GM19438 (cell line): Measurements from ENCODE around the gene NMT1.
A peak's percentile ranks its signal among the peaks of the same experiment; 100 is the strongest.

Experiments
- ATAC-seq: cut with Tn5 transposase; IDR thresholded peaks from one replicate; pipeline ENCODE4 v1.9.1; 2021; ENCODE audit warnings: low read depth; ENCODE audit not compliant: unreplicated experiment

NMT1 gene

GRCh38 chr17:45060797-45061605 is at the start of gene NMT1:
Gene NMT1 (plus strand): TSS chr17:45061317. CDS start chr17:45061330, 13 bp downstream.
- peak; percentile 86 for ATAC-seq

- no peak for ATAC-seq
Observed at GRCh38 chr17:45011767-45012166, 49.4 kb upstream of the NMT1 start.

- ATAC-seq = no peak
Observed at GRCh38 chr17:45013021-45013997, 47.8 kb upstream of the NMT1 start.

- no peak for ATAC-seq
Observed at GRCh38 chr17:45016237-45016636, 44.9 kb upstream of the NMT1 start.

- no peak for ATAC-seq
Observed at GRCh38 chr17:45016823-45017222, 44.3 kb upstream of the NMT1 start.

- no peak for ATAC-seq
Observed at GRCh38 chr17:45018514-45018847, 42.6 kb upstream of the NMT1 start.

GRCh38 chr17:45018848-45019711 is 42.0 kb upstream of the NMT1 start:
- ATAC-seq = no peak

GRCh38 chr17:45020354-45021138 is 40.6 kb upstream of the NMT1 start:
- no peak for ATAC-seq

- no peak for ATAC-seq
Observed at GRCh38 chr17:45021607-45022287, 39.4 kb upstream of the NMT1 start.

- ATAC-seq = no peak
Observed at GRCh38 chr17:45022288-45022648, 38.8 kb upstream of the NMT1 start.

GRCh38 chr17:45022655-45023339 is 38.3 kb upstream of the NMT1 start:
- ATAC-seq = no peak

- ATAC-seq = no peak
Observed at GRCh38 chr17:45029096-45029495, 32.0 kb upstream of the NMT1 start.

- no peak for ATAC-seq
Observed at GRCh38 chr17:45029758-45030423, 31.2 kb upstream of the NMT1 start.

- ATAC-seq = no peak
Observed at GRCh38 chr17:45030733-45031132, 30.4 kb upstream of the NMT1 start.

- no peak for ATAC-seq
Observed at GRCh38 chr17:45031231-45032173, 29.6 kb upstream of the NMT1 start.

- ATAC-seq = no peak
Observed at GRCh38 chr17:45032174-45032541, 29.0 kb upstream of the NMT1 start.

GRCh38 chr17:45034599-45034998 is 26.5 kb upstream of the NMT1 start:
- ATAC-seq = no peak
